Upper lobe of left lung (tissue), 4 donors: ENCODE results near the gene FAM171A1.

Experiments
- CTCF ChIP-seq, 6 experiments: fragments of 450-650 bp in 4 of 6; fragments of 200-600 bp in 2 of 6; sonication (generic) in 2 of 6; IDR thresholded peaks; one replicate each; pipeline ENCODE4 v1.5.1; 2016 to 2019; ENCODE audit warnings: antibody characterized with exemption in 6 of 6
- EP300 ChIP-seq, 4 donors: sonication (generic); formaldehyde crosslinking; IDR thresholded peaks; one replicate each; pipeline ENCODE4 v1.5.1; 2017; ENCODE audit warnings: antibody characterized with exemption in 4 of 4, control low read depth in 2 of 4
- POLR2A ChIP-seq, 4 donors: fragments of 450-650 bp; IDR thresholded peaks; one replicate each; pipeline ENCODE4 v1.5.1; 2016 to 2017; ENCODE audit warnings: antibody characterized with exemption in 4 of 4, mild to moderate bottlenecking in 2 of 4
- POLR2AphosphoS5 ChIP-seq, 2 donors: sonication (generic); formaldehyde crosslinking; IDR thresholded peaks; one replicate each; pipeline ENCODE4 v1.5.1; 2017; ENCODE audit warnings: antibody characterized with exemption in 2 of 2

- no peak for TF ChIP-seq CTCF (IDR thresholded peaks at IDR 0.05)
- TF ChIP-seq POLR2AphosphoS5 (IDR thresholded peaks at IDR 0.05), result no peak
- TF ChIP-seq POLR2A (IDR thresholded peaks at IDR 0.05), result no peak
- no peak for TF ChIP-seq EP300 (IDR thresholded peaks at IDR 0.05)
Observed at GRCh38 chr10:15345450-15345849, 25.6 kb downstream of the FAM171A1 start.
